OCI-LY3 (cell line): ENCODE results near the gene LY6G6C.

ENCODE experiments used
- EZH2phosphoT487 ChIP-seq: fragments of 200-600 bp; shearing (Covaris generic); IDR thresholded peaks from 2 replicates; pipeline ENCODE4 v1.6.1; 2018; ENCODE audit warnings: antibody characterized with exemption, mixed run types, low read depth
- TF ChIP-seq, protein P1 (sequence below): fragments of 200-600, 300-600 bp; sonication (generic); IDR thresholded peaks from 2 replicates; pipeline ENCODE4 v1.5.1; 2014; ENCODE audit warnings: antibody characterized with exemption, low read length, low read depth

- TF ChIP-seq, protein P1, sequence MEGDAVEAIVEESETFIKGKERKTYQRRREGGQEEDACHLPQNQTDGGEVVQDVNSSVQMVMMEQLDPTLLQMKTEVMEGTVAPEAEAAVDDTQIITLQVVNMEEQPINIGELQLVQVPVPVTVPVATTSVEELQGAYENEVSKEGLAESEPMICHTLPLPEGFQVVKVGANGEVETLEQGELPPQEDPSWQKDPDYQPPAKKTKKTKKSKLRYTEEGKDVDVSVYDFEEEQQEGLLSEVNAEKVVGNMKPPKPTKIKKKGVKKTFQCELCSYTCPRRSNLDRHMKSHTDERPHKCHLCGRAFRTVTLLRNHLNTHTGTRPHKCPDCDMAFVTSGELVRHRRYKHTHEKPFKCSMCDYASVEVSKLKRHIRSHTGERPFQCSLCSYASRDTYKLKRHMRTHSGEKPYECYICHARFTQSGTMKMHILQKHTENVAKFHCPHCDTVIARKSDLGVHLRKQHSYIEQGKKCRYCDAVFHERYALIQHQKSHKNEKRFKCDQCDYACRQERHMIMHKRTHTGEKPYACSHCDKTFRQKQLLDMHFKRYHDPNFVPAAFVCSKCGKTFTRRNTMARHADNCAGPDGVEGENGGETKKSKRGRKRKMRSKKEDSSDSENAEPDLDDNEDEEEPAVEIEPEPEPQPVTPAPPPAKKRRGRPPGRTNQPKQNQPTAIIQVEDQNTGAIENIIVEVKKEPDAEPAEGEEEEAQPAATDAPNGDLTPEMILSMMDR, result no peak
- TF ChIP-seq EZH2phosphoT487, result no peak
Observed at GRCh38 chr6:31686483-31686882, 35.1 kb downstream of the LY6G6C start.
